GM12892 (cell line): ENCODE data around the gene KAT8. TPM values are rescaled to one million over a fixed set of nuclear protein-coding genes. Genes with fewer than 3 reads are reported as not detected.

ENCODE experiments used
- DNase-seq: peaks from one replicate; pipeline ENCODE4 v3.0.0; 2011; ENCODE audit not compliant: insufficient read length
- FAIRE-seq: peaks from 2 replicates; lab custom pipeline; 2011; peaks lifted over from hg19 to GRCh38; lab: Jason Lieb, UNC
- POLR2A ChIP-seq: IDR thresholded peaks from 2 replicates; pipeline ENCODE4 v1.6.1; 2011; ENCODE audit warnings: low read depth, low read length, control low read depth
- POLR2AphosphoS5 ChIP-seq: IDR thresholded peaks from 2 replicates; pipeline ENCODE4 v1.6.1; 2011; ENCODE audit warnings: low read depth, low read length, control low read depth
- TAF1 ChIP-seq: IDR thresholded peaks from 2 replicates; pipeline ENCODE4 v1.6.1; 2011; ENCODE audit warnings: low read depth, mild to moderate bottlenecking, control low read depth, low read length, borderline replicate concordance
- polyA plus RNA-seq: library from polyadenylated mRNA; unstranded; fragments of >200 nt; gene quantifications from one replicate; pipeline ENCODE4 v1.2.1, GENCODE V29; 2012; ENCODE audit warnings: missing spikeins, inconsistent platforms; ENCODE audit not compliant: missing spikeins

The KAT8 gene
- polyA plus RNA-seq, result 31.5 TPM

DNA sequence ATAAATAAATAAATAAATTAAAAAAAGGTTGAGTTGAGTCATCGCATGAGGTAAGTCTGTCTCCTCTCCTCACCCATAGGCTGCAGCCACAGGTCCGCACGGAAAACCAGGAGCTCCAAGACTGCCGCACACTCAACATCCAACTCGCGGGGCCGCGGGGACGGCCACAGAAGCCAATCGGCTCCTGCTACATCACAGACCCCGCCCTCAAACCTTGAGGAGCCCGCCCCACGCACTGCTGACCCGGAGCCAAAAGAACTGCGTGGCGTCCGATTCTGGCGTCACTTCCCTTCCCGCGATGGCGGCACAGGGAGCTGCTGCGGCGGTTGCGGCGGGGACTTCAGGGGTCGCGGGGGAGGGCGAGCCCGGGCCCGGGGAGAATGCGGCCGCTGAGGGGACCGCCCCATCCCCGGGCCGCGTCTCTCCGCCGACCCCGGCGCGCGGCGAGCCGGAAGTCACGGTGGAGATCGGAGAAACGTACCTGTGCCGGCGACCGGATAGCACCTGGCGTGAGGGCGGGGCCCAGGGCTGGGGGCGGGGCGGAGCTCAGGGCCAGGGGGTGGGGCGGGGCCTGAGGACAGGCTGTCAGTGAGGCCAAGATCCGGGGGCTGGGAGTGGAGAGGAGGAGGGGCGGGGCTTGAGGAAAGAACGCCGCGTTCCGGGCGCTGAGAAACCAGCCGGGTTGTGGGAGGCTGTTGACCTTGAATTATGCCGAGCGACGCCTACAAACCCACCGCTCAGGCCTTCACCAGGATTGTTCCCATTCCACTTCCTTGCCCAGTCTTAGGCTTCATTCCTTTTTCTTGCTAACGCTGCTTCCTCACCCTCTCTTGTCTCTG is at the start of gene KAT8:
KAT8 (plus strand) TSS at position 281 of the 839 bp plus-strand sequence; CDS start at position 299, 18 bp downstream.
- FAIRE-seq (peak; percentile 97), DNase-seq (peak; percentile 97)
- TF ChIP-seq POLR2A (peak; percentile 92), POLR2AphosphoS5 (peak; percentile 83), TAF1 (0 out of 2 replicates have a peak, but pooled peaks have one; percentile 70)

DNA sequence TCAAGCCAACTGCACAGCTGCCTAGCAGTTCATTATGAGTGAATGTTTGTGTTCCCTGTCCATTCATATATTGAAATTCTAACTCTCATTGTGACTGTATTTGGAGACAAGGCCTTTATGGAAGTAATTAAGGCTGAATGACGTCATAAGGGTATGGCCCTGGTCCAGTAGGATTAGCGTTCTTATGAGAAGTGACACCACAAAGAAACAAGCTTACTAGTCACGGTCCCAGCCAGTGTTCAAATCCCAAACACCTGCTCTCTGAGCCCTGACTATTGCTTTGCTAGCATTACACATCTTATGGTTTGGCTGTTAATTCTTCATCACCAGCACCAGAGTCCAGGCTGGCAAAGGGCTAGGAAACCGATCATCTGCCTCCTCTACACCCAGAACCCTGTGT is 45.6 kb upstream of the KAT8 start:
- no peak for TF ChIP-seq POLR2A
- no peak for FAIRE-seq
- no peak for DNase-seq

DNA sequence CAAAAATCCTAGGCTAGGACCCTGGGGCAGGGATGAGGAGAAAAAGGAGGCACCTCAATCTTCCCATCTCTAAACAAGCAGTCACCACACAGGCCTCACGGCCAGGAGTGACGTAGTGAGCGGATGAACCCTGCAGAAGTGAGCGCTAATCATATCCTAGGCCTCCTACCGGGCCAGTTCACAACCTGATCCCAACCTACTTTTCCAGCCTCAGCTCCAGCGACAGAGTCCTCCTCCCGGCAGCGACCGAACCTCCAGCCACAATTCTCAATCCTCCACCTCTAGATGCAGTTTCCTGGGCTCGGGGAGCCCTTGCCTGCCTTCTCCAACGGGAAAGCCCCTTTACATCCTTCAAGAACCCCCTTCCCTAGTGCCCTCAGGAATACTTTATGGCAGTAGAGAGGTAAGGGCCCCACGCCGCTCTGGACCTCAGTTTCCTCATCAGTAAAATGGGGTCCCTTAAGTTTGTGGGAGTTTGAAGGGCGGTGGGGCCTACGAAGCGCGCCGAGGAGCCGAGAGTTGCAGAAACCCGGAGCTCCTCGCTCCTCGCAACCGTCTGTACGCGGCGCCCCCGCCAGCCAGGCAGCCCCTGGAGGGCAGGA is 44.8 kb upstream of the KAT8 start:
- FAIRE-seq (peak; percentile 5), DNase-seq (no peak)
- no peak for TF ChIP-seq POLR2A
- TF ChIP-seq POLR2AphosphoS5, result no peak; the same call in none of the 2 replicates
- no peak for TF ChIP-seq TAF1

- DNase-seq (peak; percentile 80), FAIRE-seq (peak; percentile 79)
- TF ChIP-seq POLR2AphosphoS5 (0 out of 2 replicates have a peak, but pooled peaks have one; percentile 6), POLR2A (peak; percentile 50), TAF1 (peak; percentile 91; the same call in 1 of the 2 replicates)
These were observed 44.1 kb upstream of the KAT8 start for GRCh38 chr16:31073142-31073969.

GRCh38 chr16:31073970-31074813 is 43.3 kb upstream of the KAT8 start, which contains the start of the genes ZNF646 and ZNF668:
ZNF646 (plus strand) TSS chr16:31074422; CDS start chr16:31076325, 1,903 bp downstream.
ZNF668 (minus strand) TSS chr16:31074240; CDS start chr16:31064459, 9,781 bp downstream.
- peak; percentile 91 for TF ChIP-seq POLR2A
- TF ChIP-seq POLR2AphosphoS5, result peak; percentile 92
- peak; percentile 67; the same call in 1 of the 2 replicates for TF ChIP-seq TAF1
- DNase-seq (peak; percentile 92), FAIRE-seq (peak; percentile 95)

- TF ChIP-seq TAF1, result no peak
- TF ChIP-seq POLR2A, result no peak
- TF ChIP-seq POLR2AphosphoS5, result no peak
- DNase-seq (no peak), FAIRE-seq (no peak)
These were observed 42.7 kb upstream of the KAT8 start for GRCh38 chr16:31074814-31075183.

DNA sequence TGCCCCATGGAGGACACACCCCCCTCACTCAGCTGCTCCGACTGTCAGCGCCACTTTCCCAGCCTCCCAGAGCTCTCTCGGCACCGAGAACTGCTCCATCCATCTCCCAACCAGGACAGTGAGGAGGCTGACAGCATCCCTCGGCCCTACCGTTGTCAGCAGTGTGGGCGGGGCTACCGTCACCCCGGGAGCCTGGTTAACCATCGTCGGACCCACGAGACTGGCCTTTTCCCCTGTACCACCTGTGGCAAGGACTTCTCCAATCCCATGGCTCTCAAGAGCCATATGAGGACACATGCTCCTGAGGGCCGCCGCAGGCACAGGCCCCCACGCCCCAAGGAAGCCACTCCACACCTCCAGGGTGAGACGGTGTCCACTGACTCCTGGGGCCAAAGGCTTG is 41.1 kb upstream of the KAT8 start:
- no peak; the same call in 1 of the 2 replicates for TF ChIP-seq POLR2A
- no peak for TF ChIP-seq TAF1
- no peak for TF ChIP-seq POLR2AphosphoS5
- DNase-seq (no peak), FAIRE-seq (no peak)

GRCh38 chr16:31077024-31077423 is 40.4 kb upstream of the KAT8 start:
- FAIRE-seq (no peak), DNase-seq (no peak)
- TF ChIP-seq TAF1 (no peak), POLR2AphosphoS5 (no peak), POLR2A (no peak)

- TF ChIP-seq POLR2AphosphoS5 (no peak), TAF1 (no peak)
- no peak for DNase-seq
- FAIRE-seq, result no peak
These were observed 39.7 kb upstream of the KAT8 start for GRCh38 chr16:31077592-31078396.
